ENCODE measurements around the gene FARP1. TPM values are rescaled to one million over a fixed set of nuclear protein-coding genes. Genes with fewer than 3 reads are reported as not detected.

The FARP1 gene
- total and polyA plus RNA-seq, 2 of the 13 experiments (the other 11 are each of a cell fraction or from before 2014, with no cell fraction given): 70.6 to 126 TPM

DNA sequence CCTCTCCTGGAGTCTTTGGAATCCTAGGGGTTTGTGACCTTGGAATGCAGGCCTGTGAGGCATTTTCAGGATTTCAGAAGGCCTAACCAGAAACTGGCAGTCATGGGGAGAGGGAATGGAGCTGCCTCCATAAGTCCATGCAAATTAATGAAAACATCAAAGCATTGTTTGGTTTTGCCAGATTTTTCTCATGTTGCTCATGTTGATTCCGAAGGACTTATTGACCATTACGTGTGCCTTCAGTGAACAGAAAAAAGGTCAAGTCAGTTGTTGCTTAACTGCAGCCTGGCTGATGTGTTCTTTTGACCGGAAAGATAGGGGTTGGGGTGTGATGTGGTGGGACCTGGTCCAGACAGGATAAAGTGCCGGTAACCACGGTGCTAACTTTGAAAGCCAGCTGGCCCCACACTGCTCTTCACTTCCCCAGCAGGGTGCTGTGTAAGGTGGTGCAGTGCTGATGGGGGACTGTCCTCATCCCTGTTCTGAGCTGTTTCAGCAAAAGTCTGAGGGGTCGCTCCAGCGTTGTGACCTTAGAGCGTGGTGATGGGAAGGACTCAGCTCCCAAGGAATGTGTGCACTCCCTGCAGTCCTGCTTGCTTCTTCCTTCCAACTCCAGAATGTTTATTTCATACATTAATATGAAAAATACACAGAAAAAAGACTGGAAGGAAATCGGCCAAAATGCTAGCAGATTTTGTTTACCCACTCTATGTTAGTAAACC is 30.7 kb downstream of the FARP1 start (continued):
- TF ChIP-seq, protein P1, sequence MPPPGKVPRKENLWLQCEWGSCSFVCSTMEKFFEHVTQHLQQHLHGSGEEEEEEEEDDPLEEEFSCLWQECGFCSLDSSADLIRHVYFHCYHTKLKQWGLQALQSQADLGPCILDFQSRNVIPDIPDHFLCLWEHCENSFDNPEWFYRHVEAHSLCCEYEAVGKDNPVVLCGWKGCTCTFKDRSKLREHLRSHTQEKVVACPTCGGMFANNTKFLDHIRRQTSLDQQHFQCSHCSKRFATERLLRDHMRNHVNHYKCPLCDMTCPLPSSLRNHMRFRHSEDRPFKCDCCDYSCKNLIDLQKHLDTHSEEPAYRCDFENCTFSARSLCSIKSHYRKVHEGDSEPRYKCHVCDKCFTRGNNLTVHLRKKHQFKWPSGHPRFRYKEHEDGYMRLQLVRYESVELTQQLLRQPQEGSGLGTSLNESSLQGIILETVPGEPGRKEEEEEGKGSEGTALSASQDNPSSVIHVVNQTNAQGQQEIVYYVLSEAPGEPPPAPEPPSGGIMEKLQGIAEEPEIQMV (CRISPR knock-in tag; IDR thresholded peaks at IDR 0.05; ENCODE audit: low read depth): no peak
- TF ChIP-seq, protein P2, sequence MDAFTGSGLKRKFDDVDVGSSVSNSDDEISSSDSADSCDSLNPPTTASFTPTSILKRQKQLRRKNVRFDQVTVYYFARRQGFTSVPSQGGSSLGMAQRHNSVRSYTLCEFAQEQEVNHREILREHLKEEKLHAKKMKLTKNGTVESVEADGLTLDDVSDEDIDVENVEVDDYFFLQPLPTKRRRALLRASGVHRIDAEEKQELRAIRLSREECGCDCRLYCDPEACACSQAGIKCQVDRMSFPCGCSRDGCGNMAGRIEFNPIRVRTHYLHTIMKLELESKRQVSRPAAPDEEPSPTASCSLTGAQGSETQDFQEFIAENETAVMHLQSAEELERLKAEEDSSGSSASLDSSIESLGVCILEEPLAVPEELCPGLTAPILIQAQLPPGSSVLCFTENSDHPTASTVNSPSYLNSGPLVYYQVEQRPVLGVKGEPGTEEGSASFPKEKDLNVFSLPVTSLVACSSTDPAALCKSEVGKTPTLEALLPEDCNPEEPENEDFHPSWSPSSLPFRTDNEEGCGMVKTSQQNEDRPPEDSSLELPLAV (CRISPR knock-in tag; conservative IDR thresholded peaks at IDR 0.05; ENCODE audit: low read depth): no peak
- TF ChIP-seq ZNF121 (CRISPR knock-in tag; IDR thresholded peaks at IDR 0.05) (no peak), RXRA (CRISPR knock-in tag; IDR thresholded peaks at IDR 0.05) (peak; percentile 87), SALL1 (CRISPR knock-in tag; IDR thresholded peaks at IDR 0.05) (peak; percentile 94), GATA4 (IDR thresholded peaks at IDR 0.05; ENCODE audit: borderline replicate concordance, low read depth) (no peak), AGO1 (IDR thresholded peaks at IDR 0.05; ENCODE audit: low read depth, low read length, poor library complexity, severe bottlenecking) (no peak), TEAD3 (CRISPR knock-in tag; optimal IDR thresholded peaks at IDR 0.05; ENCODE audit: borderline replicate concordance) (peak; percentile 88), ZBTB1 (CRISPR knock-in tag; IDR thresholded peaks at IDR 0.05; ENCODE audit: borderline replicate concordance) (no peak), KDM1A (CRISPR knock-in tag; IDR thresholded peaks at IDR 0.05) (no peak; the same call in 1 of the 2 replicates), ZNF652 (CRISPR knock-in tag; IDR thresholded peaks at IDR 0.05; ENCODE audit: borderline replicate concordance, low read depth) (no peak), ZFP36L1 (CRISPR knock-in tag; IDR thresholded peaks at IDR 0.05) (no peak), SP140L (CRISPR knock-in tag; IDR thresholded peaks at IDR 0.05; ENCODE audit: borderline replicate concordance) (no peak), ZNF674 (CRISPR knock-in tag; IDR thresholded peaks at IDR 0.05; ENCODE audit: low read depth) (no peak), KDM4B (CRISPR knock-in tag; IDR thresholded peaks at IDR 0.05) (no peak), ZNF329 (CRISPR knock-in tag; IDR thresholded peaks at IDR 0.05; ENCODE audit: low read depth) (no peak), FOXK1 (CRISPR knock-in tag; IDR thresholded peaks at IDR 0.05; ENCODE audit: borderline replicate concordance, low read depth) (peak; percentile 71; the same call in 1 of the 2 replicates), ZNF274 (CRISPR knock-in tag; IDR thresholded peaks at IDR 0.05) (no peak)
- TF ChIP-seq, protein P3, sequence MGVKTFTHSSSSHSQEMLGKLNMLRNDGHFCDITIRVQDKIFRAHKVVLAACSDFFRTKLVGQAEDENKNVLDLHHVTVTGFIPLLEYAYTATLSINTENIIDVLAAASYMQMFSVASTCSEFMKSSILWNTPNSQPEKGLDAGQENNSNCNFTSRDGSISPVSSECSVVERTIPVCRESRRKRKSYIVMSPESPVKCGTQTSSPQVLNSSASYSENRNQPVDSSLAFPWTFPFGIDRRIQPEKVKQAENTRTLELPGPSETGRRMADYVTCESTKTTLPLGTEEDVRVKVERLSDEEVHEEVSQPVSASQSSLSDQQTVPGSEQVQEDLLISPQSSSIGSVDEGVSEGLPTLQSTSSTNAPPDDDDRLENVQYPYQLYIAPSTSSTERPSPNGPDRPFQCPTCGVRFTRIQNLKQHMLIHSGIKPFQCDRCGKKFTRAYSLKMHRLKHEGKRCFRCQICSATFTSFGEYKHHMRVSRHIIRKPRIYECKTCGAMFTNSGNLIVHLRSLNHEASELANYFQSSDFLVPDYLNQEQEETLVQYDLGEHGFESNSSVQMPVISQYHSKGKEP (CRISPR knock-in tag; IDR thresholded peaks at IDR 0.05): no peak
- TF ChIP-seq, protein P4, sequence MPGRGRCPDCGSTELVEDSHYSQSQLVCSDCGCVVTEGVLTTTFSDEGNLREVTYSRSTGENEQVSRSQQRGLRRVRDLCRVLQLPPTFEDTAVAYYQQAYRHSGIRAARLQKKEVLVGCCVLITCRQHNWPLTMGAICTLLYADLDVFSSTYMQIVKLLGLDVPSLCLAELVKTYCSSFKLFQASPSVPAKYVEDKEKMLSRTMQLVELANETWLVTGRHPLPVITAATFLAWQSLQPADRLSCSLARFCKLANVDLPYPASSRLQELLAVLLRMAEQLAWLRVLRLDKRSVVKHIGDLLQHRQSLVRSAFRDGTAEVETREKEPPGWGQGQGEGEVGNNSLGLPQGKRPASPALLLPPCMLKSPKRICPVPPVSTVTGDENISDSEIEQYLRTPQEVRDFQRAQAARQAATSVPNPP (CRISPR knock-in tag; IDR thresholded peaks at IDR 0.05): 0 out of 2 replicates have a peak, but pooled peaks have one; percentile 31
- TF ChIP-seq, protein P5, sequence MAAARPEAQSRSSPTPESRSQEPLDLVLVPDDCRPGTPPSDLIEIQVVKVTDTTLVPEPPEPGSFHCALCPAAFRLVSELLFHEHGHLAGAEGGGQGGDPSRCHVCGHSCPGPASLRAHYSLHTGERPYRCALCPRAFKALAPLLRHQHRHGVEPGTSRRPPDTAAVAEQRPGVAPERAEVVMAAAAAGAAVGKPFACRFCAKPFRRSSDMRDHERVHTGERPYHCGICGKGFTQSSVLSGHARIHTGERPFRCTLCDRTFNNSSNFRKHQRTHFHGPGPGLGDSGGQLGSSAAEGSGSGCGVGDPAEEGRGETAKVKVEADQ (CRISPR knock-in tag; IDR thresholded peaks at IDR 0.05; ENCODE audit: borderline replicate concordance): no peak
- TF ChIP-seq, protein P6, sequence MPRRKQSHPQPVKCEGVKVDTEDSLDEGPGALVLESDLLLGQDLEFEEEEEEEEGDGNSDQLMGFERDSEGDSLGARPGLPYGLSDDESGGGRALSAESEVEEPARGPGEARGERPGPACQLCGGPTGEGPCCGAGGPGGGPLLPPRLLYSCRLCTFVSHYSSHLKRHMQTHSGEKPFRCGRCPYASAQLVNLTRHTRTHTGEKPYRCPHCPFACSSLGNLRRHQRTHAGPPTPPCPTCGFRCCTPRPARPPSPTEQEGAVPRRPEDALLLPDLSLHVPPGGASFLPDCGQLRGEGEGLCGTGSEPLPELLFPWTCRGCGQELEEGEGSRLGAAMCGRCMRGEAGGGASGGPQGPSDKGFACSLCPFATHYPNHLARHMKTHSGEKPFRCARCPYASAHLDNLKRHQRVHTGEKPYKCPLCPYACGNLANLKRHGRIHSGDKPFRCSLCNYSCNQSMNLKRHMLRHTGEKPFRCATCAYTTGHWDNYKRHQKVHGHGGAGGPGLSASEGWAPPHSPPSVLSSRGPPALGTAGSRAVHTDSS (CRISPR knock-in tag; conservative IDR thresholded peaks at IDR 0.05): no peak

Data from HepG2 (cell line).